Measurements from ENCODE around the gene ARHGEF12.
A peak's percentile ranks its signal among the peaks of the same experiment; 100 is the strongest.

The ARHGEF12 gene

DNA sequence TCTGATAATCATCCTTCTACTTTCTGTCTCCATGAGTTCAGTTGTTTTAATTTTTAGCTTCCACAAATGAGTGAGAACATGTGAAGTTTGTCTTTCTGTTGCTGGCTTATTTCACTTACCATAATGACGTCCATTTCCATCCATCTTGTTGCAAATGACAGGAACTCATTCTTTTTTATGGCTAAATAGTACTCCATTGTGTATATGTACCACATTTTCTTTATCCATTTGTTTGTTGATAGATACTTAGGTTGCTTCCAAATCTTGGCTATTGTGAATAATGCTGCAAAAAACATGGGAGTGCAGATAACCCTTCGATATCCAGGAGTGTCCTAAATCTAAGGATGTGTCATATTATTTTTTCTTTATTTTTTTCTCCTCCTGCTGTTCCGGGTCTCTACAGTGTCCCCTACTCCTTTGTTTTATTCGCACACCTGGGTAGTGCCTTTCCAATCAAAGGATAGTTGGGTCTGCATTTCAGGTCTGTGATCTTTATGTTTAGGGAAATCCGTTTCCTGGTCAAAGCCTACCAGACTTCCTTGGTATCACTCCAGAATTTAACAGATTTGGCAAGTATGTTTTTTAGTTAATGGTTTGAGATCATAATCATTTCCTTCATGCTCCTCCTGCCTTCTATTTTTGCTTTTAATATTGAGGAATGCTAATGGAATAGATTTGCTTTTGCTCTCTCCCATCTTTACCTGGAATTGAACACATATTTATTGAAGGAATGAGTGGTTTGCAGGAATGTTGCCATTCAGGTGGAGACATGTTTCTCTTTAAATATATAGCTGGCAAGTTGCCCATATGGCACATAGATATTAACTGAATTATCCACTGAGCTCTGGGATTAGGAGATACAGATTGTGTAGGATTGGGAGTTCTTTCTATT is 53.7 kb downstream of the ARHGEF12 start:
- DNase-seq = no peak

DNA sequence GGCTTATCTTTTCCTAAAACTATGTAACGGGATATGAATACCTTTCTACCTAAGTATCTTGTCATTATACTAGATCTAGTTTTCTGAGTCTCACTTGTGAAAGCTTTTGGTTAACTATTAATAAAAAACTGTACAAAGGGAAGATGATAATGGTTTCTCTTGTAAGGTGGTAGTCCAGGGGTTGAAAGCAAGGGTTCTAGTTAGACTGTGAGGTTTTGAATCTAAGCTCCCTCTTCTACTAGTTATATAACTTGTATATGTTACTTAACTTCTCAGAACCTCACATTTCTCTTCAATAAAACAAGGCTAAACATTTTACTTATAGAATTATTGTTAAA is 54.3 kb downstream of the ARHGEF12 start:
- no peak for DNase-seq

DNA sequence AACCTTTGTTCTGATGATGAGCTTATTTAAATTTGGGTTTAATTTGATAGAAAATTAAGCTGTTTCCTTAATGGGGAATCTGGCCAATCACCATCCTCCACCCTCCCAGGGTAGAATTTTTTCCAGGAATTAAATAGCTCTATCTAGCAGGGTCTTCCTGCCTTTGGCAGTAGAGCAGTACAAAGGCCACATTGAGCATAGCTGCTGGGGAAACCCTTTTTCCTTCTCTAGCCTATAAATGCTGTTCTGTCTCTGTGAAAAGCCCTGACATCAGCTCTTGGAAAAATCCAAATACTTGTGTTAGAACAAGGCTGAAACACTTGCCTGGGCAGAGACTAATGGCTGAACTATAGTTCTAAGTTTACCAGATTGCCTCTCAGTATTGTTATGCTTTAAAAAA is 55.1 kb downstream of the ARHGEF12 start:
- no peak for DNase-seq

DNA sequence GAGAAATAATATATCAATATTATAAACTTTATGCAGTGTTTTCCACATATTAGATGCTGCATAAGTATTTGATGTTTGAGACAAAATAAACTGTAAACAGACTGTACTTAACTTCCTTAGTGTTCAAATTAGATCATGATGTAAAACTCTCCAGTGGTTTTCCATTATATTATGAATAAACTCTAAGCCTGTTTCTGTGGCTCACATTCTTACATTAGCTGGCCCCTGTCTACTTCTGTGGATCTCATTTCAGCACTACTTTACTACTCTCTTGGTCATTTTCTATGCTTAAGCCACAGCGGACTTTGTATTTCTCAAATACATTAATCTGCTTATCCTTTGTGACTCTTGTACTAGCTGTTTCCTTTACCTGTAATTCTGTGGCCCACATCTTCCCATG is 55.6 kb downstream of the ARHGEF12 start:
- DNase-seq = no peak

DNA sequence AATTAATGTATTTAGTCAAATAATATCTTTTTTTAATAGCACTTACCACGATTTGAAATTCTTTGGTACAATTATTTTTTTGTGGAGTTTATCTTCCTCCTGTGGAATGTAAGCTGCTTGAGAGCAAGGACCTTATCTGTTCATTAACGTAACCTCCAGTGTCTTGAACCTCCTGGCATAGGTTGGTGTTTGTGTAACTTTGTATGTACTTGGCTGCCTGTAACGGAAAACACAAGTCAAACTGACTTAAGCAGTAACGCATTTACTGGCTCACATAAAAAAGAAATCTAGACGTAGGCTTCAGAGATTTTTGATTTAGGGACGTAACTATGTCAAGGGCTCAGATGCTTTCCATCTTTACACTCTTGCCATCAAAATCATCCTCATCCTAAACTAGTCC is 56.1 kb downstream of the ARHGEF12 start:
- no peak for DNase-seq

DNA sequence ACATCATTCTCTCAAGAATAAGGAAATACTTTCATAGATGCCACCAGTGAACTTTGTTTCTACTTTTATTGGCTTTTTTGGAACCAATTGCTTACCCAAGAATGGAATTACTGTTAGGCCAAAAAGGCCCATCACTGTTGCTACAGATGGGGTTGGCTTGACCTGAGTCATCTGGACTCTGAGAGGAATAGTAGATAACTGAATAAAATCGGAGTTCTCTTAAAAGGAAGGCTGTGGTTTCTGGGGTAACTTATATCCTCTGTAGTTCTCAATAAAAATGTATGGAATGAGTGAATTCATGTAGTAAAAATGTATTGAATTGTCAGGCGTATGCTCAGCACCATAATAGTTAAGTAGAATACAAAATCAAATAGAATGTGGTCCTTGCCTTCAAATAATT is 56.6 kb downstream of the ARHGEF12 start:
- no peak for DNase-seq

DNA sequence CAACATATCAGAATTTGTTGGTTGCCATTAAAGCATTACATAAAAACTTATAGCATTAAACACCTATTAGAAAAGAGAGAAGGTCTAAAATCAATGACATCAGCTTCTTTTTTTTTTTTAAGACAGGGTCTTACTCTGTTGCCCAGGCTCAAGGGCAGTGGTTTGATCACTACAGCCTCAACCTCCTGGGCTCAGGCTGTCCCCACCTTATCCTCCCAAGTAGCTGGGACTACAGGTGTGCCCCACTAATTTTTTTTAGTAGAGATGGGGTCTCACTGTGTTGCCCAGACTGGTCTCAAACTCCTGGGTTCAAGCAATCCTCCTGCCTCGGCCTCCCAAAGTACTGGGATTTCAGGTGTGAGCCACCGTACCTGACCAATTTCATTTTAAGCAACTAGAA is 57.9 kb downstream of the ARHGEF12 start:
- no peak for DNase-seq

DNA sequence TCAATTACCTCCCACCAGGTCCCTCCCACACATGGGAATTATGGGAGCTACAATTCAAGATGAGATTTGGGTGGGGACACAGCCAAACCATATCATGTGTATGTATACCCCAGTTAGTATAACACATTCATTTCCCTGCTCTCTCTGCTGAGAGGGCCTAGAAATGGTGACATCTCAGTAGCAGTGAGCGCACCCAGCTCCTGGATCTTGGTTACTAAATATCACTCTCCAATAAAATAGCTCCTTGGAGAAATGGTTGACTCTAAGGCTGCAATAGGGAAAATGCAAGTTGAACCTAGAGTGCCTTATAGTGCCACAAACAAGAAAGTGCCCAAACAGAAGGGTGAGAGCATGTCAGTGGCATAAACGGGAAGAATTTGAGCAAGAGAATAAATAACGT is 59.6 kb downstream of the ARHGEF12 start:
- no peak for DNase-seq

DNA sequence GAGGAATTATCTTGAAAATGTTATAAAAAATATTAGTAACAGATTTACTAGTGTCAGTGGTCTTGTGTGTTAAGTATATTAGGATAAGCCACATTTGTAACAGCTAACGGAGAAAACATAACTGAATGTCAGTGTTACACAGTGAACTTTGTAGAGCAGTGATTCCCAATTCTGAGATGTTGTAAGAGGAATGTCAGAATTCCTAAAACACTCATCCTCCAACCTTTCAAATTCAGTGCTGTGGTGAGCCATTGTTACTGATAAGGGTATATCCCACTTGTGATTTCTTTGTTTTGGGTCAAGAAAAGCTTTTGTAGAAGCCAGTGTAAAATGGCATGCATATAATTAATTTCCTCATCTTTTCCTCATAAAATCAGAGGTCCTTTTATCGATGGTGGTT is 61.9 kb downstream of the ARHGEF12 start:
- no peak for DNase-seq

DNA sequence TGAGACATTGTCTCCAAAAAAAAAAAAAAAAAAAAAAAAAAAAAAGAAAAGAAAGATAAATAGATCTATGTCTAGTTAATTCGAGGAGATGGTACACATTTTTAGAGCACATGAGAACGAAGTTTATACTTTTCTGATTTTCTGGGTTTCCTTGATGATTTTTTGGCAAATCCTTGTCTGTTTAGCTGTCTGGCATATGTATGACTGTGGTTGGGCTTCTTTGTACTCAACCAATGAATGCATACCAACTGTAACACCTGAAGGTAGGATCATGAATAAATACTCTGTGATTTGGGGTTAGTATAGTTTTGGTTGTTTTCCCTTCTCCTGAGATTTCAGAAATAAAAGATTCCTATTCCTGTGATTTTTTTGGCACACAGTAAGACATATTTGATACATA is 63.1 kb downstream of the ARHGEF12 start:
- no peak for DNase-seq

DNA sequence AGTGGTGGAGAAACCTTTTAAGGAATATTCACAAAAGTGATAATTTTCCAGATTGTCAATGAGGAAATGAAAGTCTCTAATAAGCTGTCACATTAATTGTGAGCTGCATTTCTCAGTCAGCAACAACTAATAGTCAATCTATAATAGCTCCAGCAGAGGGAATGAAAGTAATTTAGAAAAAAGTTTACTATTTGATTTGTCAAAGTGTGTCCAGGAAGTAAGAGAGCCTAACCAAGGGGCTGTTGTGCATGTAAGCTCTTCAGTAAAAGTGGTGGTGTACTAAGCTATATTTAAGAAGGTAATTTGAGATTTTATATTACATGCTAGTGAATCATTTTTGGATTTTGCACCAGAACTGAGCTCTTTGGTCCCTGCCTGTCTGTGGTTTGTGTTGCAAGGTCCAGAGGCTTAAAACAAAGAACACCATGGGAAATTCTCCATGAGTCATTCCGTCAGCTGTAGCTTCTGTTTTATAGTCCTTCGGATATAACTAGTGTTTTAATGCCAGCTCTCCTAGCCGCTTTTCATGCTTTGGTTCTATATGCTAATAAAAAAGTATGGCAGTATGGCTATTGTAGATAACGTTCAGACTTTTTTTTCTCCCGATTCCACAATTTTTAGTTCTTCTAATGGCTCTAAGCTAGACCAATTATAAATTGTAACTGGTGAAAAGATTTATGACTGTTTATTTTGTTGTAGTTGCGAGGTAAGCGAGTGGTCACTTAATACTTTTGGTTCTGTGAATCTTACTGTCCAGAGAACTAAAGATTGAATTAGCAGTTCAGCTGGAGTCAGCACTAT is 64.6 kb downstream of the ARHGEF12 start:
- no peak for DNase-seq

DNA sequence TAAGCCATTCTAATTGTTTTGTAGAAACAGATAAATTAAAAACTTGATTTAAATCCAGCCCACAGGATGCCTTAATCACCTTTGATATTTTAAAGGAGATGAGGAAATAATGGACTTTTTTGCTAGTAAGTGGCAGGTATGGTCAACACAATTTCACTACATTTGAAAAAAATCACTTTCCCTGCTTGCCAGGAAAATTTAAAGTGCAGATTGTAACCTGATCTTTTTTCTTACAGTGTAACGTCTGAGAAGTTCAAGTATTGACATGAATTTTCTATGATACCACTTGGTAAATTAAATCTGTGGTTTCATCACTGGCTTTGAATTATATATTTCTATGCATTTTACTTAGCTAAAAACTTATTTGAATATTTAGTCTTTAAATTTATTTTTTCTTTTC is 65.3 kb downstream of the ARHGEF12 start:
- DNase-seq = peak; percentile 23

DNA sequence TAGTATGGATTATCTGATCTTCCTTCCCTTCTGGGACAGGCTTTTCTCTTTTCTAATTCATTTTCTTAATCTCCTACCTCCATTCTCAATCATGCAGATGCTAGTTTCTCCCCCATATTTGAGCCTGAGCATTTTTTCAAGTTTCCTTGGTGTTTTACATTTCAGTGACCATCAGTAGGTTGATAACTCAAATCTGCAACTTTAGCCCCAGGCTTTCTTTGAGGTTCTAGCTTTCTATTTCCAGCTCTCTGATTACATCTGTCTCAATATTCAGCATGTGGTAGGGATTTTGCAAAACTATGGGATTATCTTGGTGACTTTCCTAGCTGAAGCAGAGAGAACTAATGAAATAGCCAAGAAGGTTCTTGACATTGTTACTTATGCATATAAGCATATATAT is 67.8 kb downstream of the ARHGEF12 start:
- DNase-seq = no peak

DNA sequence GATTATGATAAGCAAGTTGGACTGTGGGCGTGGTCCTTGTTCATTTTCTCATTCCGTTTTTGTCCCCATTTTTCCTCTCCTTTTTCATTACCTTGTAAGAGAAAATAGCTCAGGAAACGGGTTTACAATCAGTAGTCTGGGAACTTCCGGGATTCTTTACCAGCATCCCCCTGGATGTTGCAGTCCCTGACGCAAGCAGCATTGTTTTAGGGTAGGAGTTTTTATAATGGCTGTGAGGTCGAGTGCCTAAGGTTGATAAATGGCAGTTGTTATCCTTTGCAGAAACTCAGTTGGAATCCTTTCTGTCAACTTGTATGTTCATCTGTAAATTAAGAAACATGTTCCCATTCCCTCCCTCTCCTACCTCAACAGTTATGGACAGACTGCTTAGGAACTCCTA is 68.3 kb downstream of the ARHGEF12 start:
- DNase-seq = no peak

DNA sequence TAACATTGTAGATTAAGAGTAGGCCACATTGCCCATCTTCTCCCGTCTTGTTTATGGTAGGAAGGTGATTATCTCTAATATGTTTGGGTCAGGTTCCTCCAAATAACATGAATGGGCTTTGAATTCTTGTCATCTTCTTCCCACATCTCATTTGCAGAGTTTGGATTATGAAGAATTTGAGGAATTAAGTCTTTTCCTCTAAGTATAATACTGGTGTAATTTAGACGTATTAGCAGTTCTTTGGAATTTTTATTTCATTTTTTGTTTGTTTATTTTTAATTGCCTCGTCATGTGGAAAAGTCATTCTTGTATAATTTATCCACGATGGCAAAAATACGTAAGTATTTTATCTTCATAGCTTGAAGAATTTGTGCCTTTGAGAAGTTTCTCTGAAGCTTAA is 73.4 kb downstream of the ARHGEF12 start:
- no peak for DNase-seq

DNA sequence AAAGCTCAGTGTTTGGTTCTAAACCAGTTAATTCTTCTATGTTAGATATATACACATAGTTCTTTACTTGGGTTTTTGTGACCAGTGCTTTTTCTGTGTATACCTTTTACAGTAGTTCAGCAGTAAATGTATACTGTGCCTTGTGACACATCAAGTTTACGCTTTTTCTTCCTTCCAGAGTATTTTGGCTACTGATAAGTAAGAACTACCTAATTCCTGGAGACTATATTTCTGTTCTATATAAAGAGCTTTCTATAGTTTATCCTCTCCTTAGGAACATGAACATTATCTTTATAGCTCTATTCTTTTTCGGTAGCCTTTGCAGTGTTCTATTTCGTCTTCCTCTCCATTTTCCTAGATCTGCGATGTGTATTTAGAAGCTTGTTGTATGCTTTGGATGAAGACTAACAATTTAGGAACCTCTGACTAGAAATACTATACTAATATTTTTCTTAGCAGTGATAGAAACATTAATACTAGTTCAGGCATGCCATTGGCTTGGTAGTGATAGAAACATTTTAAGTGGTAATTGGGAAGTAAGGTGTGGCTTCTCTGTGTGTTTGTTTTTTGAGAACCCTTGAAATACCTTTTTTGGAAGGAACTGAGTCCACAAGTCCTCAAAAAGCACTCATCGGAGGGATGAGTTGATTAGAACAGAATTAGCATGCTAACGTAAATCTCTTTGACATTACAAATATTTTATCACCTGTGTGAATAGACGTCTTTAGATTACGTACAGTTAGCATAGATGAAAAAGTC is 74.6 kb downstream of the ARHGEF12 start:
- DNase-seq = no peak

DNA sequence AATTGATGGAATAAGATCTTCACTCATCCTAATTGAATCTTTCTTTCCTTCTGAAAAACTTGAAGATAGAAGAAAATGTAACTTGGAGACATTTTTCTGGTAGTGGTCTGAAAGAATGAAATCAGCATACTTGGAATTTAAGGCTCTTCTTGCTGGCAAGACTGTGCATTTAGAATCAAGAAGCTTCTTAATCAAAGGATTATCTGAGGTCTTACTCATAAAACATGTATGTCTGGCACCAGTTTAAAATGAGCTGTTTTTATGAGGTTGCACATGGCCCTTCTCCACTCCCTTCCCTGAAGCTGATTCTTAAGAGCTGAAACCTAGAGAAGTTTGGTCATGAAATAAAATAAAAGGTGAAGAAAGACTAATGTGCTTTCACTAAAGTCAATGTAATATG is 77.3 kb downstream of the ARHGEF12 start:
- no peak for DNase-seq

DNA sequence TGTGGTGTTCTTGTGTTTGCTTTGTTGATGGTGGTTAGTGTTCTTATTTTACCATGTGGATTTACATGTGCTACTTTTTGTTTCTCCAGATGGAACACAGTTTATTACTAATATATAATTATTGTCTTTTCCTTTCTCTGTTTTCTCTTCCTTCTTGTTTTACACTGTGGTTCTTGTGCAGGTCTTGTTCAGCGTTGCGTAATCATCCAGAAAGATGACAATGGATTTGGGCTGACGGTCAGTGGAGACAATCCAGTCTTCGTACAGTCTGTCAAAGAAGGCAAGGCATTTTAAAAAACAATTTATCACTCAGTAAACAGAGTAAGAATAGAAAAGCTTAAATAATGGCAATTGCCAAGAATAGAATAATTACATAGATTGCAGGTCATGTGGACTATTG is 84.4 kb downstream of the ARHGEF12 start:
- no peak for DNase-seq

DNA sequence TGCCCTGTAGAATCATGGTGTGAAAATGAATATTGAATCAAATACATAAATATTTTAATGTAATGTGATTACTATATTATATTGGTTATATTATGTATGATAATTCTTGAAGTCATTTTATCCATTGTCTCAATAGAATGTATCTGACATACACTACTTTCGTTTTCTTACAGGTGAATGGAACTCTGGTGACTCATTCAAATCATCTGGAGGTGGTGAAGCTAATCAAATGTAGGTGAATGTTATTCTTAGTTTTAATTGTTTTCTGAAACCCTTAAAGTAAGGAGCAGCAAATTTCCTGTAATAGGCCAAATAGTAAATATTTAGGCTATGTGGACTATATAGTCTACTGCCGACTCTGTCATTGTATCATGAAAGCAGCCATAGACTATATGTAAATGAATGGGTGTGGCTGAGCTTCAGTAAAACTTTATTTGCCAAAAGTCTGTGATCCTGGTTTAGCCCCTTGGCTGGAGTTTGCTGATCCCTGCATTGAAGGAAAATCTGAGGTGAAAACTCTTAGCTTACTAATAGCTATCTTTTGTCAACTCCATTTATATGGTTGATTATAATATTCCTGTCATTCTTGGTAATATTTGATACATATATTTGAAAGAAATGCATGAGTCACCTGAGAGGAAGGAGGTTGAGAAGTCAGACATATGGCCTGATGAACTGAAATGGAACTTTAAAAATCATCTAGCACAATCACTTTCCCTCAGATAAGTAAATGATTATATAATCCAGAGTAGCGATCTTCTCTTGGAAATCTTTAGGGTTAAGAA is 88.2 kb downstream of the ARHGEF12 start:
- no peak for DNase-seq

DNA sequence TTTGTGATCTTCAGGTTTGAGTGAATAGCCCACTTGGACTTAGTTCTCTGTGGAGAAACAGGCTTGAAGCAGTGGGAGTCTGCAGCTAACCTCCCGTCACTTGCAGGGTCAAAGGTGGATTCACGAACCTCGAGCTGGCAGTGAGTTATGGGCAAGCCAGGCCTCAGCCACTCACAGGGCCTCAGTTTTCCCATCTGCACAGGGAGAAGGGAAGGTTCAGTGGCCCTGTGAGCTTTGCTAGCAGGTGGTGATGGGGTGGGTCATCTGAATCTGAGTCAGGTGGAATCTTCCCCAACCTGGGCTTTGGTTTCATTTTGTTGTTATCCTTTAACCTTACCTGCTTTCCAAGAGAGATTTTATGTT is 88.7 kb downstream of the ARHGEF12 start:
- no peak for DNase-seq

DNA sequence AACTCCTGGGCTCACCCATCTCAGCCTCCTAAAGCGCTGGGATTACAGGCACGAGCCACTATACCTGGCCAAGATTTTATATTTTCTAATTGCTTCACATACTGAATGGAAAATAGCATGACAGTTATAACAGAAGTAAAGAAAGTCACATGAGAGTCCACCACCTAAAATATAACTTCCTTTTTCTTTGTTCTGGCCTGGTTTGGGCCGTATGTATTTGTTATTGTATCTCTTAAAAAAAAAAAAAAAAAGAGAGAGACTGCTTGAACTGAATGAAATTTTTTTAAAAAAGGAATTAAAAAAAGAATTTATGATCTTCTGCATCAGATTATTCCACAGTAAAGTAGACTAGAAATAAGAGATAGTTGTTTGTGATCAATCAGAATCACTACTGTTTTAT is 89.3 kb downstream of the ARHGEF12 start:
- no peak for DNase-seq

DNA sequence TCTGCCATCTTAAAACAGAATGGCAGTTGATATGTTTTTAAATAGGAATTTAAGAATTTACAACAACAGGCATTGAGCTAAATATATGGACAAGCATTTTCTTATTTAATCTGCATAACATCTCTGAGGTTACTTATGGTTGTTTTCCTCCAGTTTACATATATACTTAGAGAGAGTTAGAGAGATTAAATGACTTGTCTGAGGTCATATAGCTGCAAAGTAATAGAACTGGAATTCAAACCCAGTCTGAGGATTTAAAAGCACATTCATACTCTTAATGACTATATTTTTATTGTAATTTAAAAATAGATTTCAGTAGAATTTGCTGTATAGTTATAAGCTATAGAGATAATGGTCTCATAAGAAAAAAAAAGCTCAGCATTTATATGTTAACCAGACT is 93.9 kb downstream of the ARHGEF12 start:
- DNase-seq = no peak

DNA sequence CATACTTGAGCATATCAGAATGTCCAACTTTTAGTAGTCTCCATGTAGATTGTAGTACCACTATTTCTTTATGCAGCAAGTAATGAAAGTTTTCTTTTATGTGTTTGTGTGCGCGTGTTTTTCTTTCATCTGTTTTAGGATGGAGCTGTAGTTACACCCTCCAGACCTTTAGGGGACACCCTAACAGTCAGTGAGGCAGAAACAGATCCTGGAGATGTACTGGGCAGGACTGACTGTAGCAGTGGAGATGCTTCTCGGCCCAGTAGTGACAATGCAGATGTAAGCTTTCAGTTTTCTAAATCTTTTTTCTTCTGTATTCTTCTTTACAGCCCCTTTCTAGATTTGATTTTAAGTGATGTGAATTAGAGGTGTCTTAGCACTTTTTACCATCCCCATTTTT is 95.4 kb downstream of the ARHGEF12 start:
- no peak for DNase-seq

All from NCI-H1105 (cell line).